Mesendoderm (in vitro differentiated cells): ENCODE results near the gene FGF8.

Source experiments
- DNase-seq: peaks from one replicate; pipeline ENCODE4 v3.0.0; 2013
- H2AK5ac ChIP-seq: 2 replicates; pipeline ENCODE4 v1.6.1; 2013; ENCODE audit warnings: low read length, inconsistent platforms
- H2BK120ac ChIP-seq: 2 replicates; pipeline ENCODE4 v1.6.1; 2013; ENCODE audit warnings: low read depth, mild to moderate bottlenecking, low read length, moderate library complexity, mixed read lengths
- H2BK15ac ChIP-seq: replicated peaks from 2 replicates; pipeline ENCODE4 v1.6.1; 2013; ENCODE audit warnings: low read depth, mild to moderate bottlenecking, moderate library complexity
- H2BK5ac ChIP-seq: 2 replicates; pipeline ENCODE4 v1.6.1; 2013; ENCODE audit warnings: low read length, inconsistent platforms
- H3K18ac ChIP-seq: 2 replicates; pipeline ENCODE4 v1.6.1; 2013; ENCODE audit warnings: mild to moderate bottlenecking, low read length, mixed read lengths
- H3K23ac ChIP-seq: one replicate; pipeline ENCODE4 v1.6.1; 2013; ENCODE audit warnings: low read length
- H3K27ac ChIP-seq: 2 replicates; pipeline ENCODE4 v1.5.1; 2013; ENCODE audit warnings: low read depth, mild to moderate bottlenecking, inconsistent platforms, low read length, moderate library complexity
- H3K27me3 ChIP-seq: 2 replicates; pipeline ENCODE4 v1.6.1; 2013; ENCODE audit warnings: low read length, control low read depth, mild to moderate bottlenecking, inconsistent platforms; ENCODE audit not compliant: insufficient read depth, poor library complexity
- H3K36me3 ChIP-seq: 2 replicates; pipeline ENCODE4 v1.6.1; 2013; ENCODE audit warnings: low read length, inconsistent platforms; ENCODE audit not compliant: control insufficient read depth, insufficient read depth
- H3K4ac ChIP-seq: one replicate; pipeline ENCODE4 v1.6.1; 2013; ENCODE audit warnings: low read depth, mild to moderate bottlenecking, low read length, moderate library complexity
- H3K4me1 ChIP-seq: 2 replicates; pipeline ENCODE4 v1.6.1; 2013; ENCODE audit warnings: low read depth, low read length, inconsistent platforms; ENCODE audit not compliant: control insufficient read depth
- H3K4me2 ChIP-seq: 2 replicates; pipeline ENCODE4 v1.6.1; 2013; ENCODE audit warnings: low read length
- H3K4me3 ChIP-seq: 2 replicates; pipeline ENCODE4 v1.5.1; 2013; ENCODE audit warnings: mild to moderate bottlenecking, low read length
- H3K56ac ChIP-seq: one replicate; pipeline ENCODE4 v1.6.1; 2013; ENCODE audit warnings: low read length
- H3K79me1 ChIP-seq: 2 replicates; pipeline ENCODE4 v1.6.1; 2013; ENCODE audit warnings: low read length, inconsistent platforms
- H3K79me2 ChIP-seq: 2 replicates; pipeline ENCODE4 v1.6.1; 2013; ENCODE audit warnings: mild to moderate bottlenecking, low read length; ENCODE audit not compliant: control insufficient read depth, insufficient read depth
- H3K9ac ChIP-seq: 2 replicates; pipeline ENCODE4 v1.6.1; 2013; ENCODE audit warnings: low read length, inconsistent platforms
- H4K5ac ChIP-seq: one replicate; pipeline ENCODE4 v1.6.1; 2013; ENCODE audit warnings: low read length
- H4K8ac ChIP-seq: one replicate; pipeline ENCODE4 v1.6.1; 2013; ENCODE audit warnings: low read depth, mild to moderate bottlenecking, control low read depth, low read length, moderate library complexity
- WGBS: extraction: QIAGEN DNeasy Blood & Tissue Kit; methylation state at CpG from one replicate; pipeline ENCODE4 v1.1.7; 2013; ENCODE audit warnings: low lambda C conversion rate, missing lambda C conversion rate; ENCODE audit not compliant: insufficient coverage; ENCODE audit errors: extremely low coverage; 5-methylcytosine and 5-hydroxymethylcytosine counted together

The FGF8 gene

GRCh38 chr10:101761226-101761625 lies 14.7 kb downstream of the FGF8 start:
- Histone ChIP-seq H2BK5ac (no peak overlapping the region), H4K5ac (no peak overlapping the region), H3K56ac (no peak overlapping the region), H3K9ac (no peak overlapping the region), H3K4me2 (no peak overlapping the region), H3K36me3 (no peaks in the 10 kb centered on the region), H4K8ac (no peak overlapping the region), H3K4me3 (no peak overlapping the region), H3K18ac (no peak overlapping the region), H3K79me2 (no peaks in the 10 kb centered on the region), H3K4me1 (peaks cover 5% of the 10 kb centered on the region), H2BK15ac (no peak overlapping the region), H3K79me1 (no peaks in the 10 kb centered on the region), H3K27me3 (no peaks in the 10 kb centered on the region), H3K23ac (no peak overlapping the region), H3K4ac (no peak overlapping the region), H2AK5ac (no peak overlapping the region), H2BK120ac (no peak overlapping the region), H3K27ac (no peak overlapping the region)
- DNase-seq: no peak
- no CpG with 5 or more reads among the region's 9 CpGs for WGBS

- H3K18ac ChIP-seq: no peak overlapping the region
- no peak overlapping the region for H3K9ac ChIP-seq
- WGBS: no CpG with 5 or more reads among the region's 3 CpGs
- no peaks in the 10 kb centered on the region for H3K79me2 ChIP-seq
- no peak overlapping the region for H3K23ac ChIP-seq
- no peak overlapping the region for H4K8ac ChIP-seq
- no peaks in the 10 kb centered on the region for H3K36me3 ChIP-seq
- H3K4me3 ChIP-seq: no peak overlapping the region
- no peak overlapping the region for H2BK5ac ChIP-seq
- no peak overlapping the region for H4K5ac ChIP-seq
- no peaks in the 10 kb centered on the region for H3K79me1 ChIP-seq
- peak overlapping the region; percentile 42 for H3K56ac ChIP-seq
- H2BK15ac ChIP-seq: no peak overlapping the region
- no peak overlapping the region for H2BK120ac ChIP-seq
- H3K27me3 ChIP-seq: no peaks in the 10 kb centered on the region
- DNase-seq: no peak
- no peak overlapping the region for H3K27ac ChIP-seq
- H3K4ac ChIP-seq: no peak overlapping the region
- no peak overlapping the region for H2AK5ac ChIP-seq
- no peak overlapping the region for H3K4me2 ChIP-seq
- peaks cover 5% of the 10 kb centered on the region for H3K4me1 ChIP-seq
Observed at GRCh38 chr10:101760510-101760909, 15.4 kb downstream of the FGF8 start.

GRCh38 chr10:101759309-101760247 lies 16.3 kb downstream of the FGF8 start:
- Histone ChIP-seq H3K27ac (no peak overlapping the region), H3K36me3 (no peaks in the 10 kb centered on the region), H3K4me1 (peaks cover 5% of the 10 kb centered on the region), H3K4me3 (no peak overlapping the region), H3K23ac (peak overlapping the region; percentile 30), H2AK5ac (no peak overlapping the region), H3K79me2 (no peaks in the 10 kb centered on the region), H3K4ac (no peak overlapping the region), H3K18ac (no peak overlapping the region), H3K4me2 (no peak overlapping the region), H2BK5ac (no peak overlapping the region), H4K5ac (no peak overlapping the region), H3K56ac (peak overlapping the region; percentile 80), H3K9ac (peak overlapping the region; percentile 24), H2BK15ac (no peak overlapping the region), H2BK120ac (no peak overlapping the region), H3K79me1 (no peaks in the 10 kb centered on the region), H4K8ac (no peak overlapping the region), H3K27me3 (no peaks in the 10 kb centered on the region)
- WGBS: no CpG with 5 or more reads among the region's 12 CpGs
- DNase-seq: peak; percentile 70

GRCh38 chr10:101758858-101759257 lies 17.1 kb downstream of the FGF8 start:
- Histone ChIP-seq H3K4me1 (peaks cover 5% of the 10 kb centered on the region), H2BK15ac (no peak overlapping the region), H3K4me3 (no peak overlapping the region), H2BK5ac (no peak overlapping the region), H4K8ac (no peak overlapping the region), H3K36me3 (no peaks in the 10 kb centered on the region), H3K79me2 (no peaks in the 10 kb centered on the region), H4K5ac (no peak overlapping the region), H2AK5ac (no peak overlapping the region), H2BK120ac (no peak overlapping the region), H3K27me3 (no peaks in the 10 kb centered on the region), H3K9ac (no peak overlapping the region), H3K18ac (no peak overlapping the region), H3K4me2 (no peak overlapping the region), H3K79me1 (no peaks in the 10 kb centered on the region), H3K56ac (peak overlapping the region; percentile 80), H3K27ac (no peak overlapping the region), H3K4ac (no peak overlapping the region), H3K23ac (no peak overlapping the region)
- WGBS: no CpG with 5 or more reads among the region's 2 CpGs
- no peak for DNase-seq

GRCh38 chr10:101752241-101752640 lies 23.7 kb downstream of the FGF8 start:
- Histone ChIP-seq H2BK5ac (no peak overlapping the region), H3K56ac (no peak overlapping the region), H4K5ac (no peak overlapping the region), H3K4me1 (peaks cover 8% of the 10 kb centered on the region), H3K79me1 (no peaks in the 10 kb centered on the region), H3K9ac (no peak overlapping the region), H3K36me3 (no peaks in the 10 kb centered on the region), H3K4me3 (no peak overlapping the region), H2BK120ac (no peak overlapping the region), H3K4me2 (no peak overlapping the region), H2BK15ac (no peak overlapping the region), H3K27ac (no peak overlapping the region), H3K23ac (no peak overlapping the region), H3K79me2 (no peaks in the 10 kb centered on the region), H3K18ac (no peak overlapping the region), H3K27me3 (no peaks in the 10 kb centered on the region), H3K4ac (no peak overlapping the region), H4K8ac (no peak overlapping the region), H2AK5ac (no peak overlapping the region)
- DNase-seq: no peak
- WGBS: no CpG with 5 or more reads among the region's 3 CpGs
